C4-2B (cell line): ENCODE measurements around the gene SNCAIP.

Source experiments
- CTCF ChIP-seq: fragments of 450-650 bp; conservative IDR thresholded peaks from 2 replicates; pipeline ENCODE4 v1.5.1; 2017; ENCODE audit warnings: mild to moderate bottlenecking
- ZFX ChIP-seq: fragments of 450-650 bp; IDR thresholded peaks from 2 replicates; pipeline ENCODE4 v1.6.1; 2017

- TF ChIP-seq CTCF (no peak), ZFX (no peak)
Measured at GRCh38 chr5:122368510-122369251, 56.6 kb downstream of the SNCAIP start.
